Stimulated activated CD8-positive, alpha-beta memory T cell treated with anti-CD3 and anti-CD28 coated beads, Interleukin-12 subunit alpha, Interleukin-12 subunit beta, amount 100 ng/mL, for 24 hours (primary cell): ENCODE data around the gene SMAD5.

Experiments used
- DNase-seq: peaks from one replicate; pipeline ENCODE4 v3.0.0-alpha.2; 2020; ENCODE audit errors: extremely low read depth

Gene SMAD5

DNA sequence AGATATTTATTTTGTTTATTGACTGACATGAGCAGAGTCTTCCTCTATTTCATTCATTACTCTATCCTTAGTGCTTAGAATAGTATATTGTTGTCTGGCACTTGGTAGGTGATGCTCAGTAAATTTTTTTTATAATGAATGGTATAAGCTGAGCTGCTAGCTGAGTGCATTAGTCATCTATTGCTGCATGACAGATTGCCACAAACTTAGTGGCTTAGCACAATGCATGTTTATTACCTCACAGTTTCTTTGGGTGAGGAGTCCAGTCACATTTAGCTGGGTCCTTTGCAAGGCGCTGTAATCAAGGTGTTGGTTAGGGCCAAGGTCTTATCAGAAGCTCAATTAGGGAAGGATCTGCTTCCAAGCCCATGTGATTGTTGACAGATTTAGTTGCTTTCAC, 23.1 kb downstream of the SMAD5 start:
- no peak for DNase-seq

DNA sequence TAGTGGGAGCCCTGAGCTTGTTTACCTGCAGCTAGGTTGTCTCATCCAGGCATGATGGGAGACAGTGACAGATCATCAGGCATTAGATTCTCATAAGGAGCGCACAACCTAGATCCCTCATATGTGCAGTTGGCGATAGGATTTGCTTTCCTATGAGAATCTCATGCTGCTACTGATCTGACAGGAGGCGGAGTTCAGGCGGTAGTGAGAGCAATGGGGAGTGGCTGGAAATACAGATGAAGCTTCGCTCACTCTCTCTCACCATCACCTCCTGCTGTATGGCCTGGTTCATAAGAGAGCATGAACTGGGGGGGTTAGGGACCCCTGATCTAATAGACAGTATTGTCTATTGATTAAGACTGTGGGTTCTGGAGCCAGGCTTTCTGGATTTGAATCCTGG, 24.9 kb downstream of the SMAD5 start:
- no peak for DNase-seq

DNA sequence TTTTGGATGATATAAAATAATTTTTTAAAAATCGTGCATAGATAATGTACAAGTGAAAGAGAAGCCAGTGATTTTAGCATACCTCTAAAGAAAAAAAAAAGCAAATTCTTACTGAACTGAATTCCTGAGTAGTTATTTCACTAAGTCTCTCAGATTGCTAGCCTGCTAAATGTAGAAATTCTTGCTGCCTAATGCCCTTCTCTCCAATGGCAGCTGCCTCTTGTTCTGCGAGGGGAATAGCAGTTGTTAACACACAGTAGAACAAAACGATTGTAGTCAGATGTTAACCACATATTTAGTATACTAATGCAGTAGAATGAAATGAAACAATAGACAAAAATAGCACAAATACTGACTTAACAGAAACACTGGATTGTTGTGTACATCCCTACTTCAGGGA, 26.8 kb downstream of the SMAD5 start:
- DNase-seq, result no peak

DNA sequence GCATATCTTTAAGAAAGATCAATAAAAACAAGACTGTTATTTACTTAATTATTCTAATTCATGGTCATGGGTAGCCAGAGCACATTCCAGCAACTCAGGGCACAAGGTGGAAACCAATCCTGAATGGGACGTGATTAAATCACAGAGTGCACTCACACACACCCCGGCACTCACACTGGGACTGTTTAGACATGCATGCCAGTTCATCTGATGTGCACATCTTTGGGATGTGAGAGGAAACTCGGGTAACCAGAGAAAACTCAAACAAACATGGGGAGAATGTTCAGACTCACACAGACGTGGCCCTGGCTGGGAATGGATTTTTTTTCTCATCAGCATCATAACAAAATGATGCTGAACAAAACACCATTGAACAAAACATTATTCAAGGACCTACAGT, 29.4 kb downstream of the SMAD5 start:
- DNase-seq, result no peak

DNA sequence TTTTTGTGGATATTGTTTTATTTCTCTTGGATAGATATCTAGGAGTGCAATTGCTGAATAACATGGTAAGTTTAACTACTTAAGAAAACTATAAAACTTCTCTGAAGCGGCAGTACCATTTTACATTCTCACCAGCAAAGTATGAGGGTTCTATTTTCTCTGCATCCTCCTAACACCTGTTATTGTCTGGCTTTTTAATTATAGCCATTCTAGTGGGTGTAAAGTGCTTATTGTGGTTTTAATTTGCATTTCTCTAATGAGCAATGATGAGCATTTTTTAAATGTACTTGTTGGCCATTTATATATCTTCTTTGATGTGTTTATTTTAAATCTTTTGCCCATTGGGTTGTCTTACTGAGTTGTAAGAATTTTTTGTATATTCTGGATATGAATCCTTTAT, 31.6 kb downstream of the SMAD5 start:
- no peak for DNase-seq

DNA sequence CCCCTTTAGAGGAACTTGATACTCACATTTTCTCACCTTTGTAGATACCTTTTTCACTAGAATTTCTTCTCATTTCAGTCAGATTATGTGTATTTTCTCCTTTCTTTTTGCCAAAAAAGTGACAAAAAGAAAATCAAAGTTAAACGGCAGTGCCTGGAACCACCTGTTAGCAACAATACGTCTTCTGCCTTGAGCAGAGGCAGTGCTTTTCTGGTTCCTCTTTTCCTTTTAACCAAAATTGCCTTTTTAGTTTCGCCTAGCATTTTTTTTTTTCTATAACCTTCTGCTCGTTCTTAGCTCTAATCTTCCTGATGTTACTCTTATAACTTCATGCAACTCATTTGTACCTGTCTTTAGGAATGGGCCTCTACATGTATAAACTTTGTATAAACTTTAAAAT, 34.3 kb downstream of the SMAD5 start:
- DNase-seq, result no peak

DNA sequence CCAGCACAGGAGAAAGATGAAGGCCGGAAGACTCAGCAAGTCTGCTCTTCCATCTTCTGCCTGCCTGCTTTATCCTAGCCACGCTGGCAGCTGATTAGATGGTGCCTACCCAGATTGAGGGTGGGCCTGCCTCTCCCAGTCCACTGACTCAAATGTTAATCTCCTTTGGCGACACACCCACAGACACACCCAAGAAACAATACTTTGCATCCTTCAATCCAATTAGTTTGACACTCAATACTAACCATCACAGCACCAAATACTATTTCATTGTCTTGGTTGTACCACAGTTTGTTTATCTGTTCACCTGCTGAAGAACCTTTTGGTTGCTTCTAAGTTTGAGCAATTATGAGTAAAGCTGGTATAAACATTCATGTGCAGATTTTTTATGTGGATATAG, 36.6 kb downstream of the SMAD5 start:
- DNase-seq, result no peak

DNA sequence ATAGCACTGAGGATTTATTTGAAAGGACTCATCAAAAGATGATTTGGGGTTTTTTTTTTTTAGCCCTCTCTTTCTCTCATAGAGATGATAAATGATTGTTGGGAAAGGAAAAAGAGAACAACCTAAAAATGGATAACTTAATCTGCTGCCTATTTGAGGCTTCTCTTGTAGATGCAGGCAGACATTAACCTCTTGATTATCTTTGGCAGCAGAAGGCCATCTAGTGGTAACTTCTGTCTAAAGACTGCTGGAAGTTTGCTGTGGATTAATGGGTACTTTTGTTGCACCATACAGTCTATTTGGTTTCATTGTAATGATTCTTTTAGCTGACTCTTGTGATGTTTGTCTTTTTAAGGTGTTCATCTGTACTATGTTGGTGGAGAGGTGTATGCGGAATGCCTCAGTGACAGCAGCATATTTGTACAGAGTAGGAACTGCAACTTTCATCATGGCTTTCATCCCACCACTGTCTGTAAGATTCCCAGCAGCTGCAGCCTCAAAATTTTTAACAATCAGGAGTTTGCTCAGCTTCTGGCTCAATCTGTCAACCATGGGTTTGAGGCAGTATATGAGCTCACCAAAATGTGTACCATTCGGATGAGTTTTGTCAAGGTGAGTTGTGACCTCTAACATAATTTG, 41.5 kb downstream of the SMAD5 start:
- DNase-seq, result no peak

DNA sequence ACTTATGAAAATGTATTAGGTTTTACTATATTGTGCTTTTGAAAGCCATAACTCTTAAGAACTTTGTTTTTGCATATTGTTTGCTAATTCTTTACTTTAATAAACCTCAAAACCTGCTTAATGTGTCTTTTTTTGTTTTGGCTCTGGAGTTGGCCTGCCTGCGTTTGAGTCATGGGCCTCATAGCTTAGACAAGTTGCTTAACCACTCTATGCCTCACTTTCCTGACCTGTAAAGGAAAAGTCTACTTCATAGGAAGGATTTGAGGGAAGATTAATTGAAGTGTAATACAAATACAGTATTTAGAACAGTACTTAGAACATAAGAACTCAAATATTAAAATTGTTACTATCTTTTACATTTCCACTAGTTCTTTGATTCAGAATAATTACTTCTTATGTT, 50.0 kb downstream of the SMAD5 start:
- DNase-seq, result no peak

DNA sequence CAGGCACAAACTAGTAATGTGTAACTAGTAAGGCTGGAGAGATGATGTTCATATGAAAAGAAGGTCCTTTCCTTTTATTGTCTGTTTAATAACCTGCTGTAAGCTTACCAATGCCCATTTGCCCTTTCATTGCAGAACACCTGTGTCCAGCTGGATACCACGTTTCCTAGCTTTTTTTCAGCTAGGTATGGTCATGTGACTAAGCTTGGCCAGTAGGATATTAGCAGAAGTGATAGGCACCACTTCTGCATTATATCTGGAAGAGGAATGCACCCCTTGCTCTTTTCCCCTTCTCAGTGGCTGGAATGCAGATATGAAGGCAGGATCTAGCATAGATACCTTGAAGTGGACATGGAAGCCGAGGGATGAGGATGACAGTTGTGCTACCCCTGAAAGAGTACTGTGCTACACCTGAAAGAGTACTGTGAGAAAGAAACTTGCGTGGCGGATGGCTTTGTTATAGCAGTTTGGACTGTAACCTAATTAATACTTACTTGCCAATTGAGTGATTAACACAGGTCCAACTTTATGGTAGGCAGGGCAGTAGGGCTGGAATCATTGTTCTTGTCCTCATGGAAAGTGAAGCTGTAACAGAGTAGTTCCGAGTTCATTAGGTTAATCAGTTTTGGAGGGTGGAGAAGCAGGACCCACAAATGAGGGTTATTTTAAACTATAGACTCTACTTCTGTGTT, 53.5 kb downstream of the SMAD5 start:
- DNase-seq, result no peak

DNA sequence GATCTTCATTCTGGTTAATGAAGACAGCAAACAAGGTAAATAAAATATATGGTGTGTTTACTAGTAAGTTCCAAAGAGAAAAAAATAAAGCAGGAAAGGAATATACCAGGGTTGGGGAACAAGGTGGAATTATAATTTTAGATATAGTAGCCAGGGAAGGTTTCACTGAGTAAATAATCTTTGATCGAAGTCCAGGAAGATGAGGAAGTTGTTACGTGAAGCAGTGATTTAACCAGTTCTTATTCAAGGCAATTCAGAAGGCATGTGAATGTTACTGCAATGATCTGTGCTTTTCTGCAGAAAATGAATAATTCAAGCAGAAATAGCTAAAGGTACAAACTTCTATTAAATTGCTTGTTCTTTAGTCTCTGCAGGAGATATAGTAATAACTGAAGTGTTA, 54.2 kb downstream of the SMAD5 start:
- no peak for DNase-seq

DNA sequence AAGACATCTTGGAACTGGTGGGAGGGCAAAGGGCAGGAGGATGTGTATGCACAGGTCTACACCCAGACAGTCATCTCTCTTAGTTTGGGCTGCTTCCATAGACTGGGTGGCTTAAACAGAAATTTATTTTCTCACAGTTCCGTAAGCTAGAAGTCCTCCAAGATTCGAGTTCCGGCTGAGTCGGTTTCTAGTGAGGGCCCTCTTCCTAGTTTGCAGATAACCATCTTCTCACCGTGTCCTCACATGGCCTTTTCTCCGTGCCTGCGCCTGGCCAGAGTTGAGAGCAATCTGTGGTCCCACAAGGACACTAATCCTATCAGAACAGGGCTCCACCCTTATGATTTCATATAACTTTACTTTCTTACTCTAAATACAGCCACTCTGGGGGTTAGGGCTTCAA, 56.2 kb downstream of the SMAD5 start:
- DNase-seq, result no peak

DNA sequence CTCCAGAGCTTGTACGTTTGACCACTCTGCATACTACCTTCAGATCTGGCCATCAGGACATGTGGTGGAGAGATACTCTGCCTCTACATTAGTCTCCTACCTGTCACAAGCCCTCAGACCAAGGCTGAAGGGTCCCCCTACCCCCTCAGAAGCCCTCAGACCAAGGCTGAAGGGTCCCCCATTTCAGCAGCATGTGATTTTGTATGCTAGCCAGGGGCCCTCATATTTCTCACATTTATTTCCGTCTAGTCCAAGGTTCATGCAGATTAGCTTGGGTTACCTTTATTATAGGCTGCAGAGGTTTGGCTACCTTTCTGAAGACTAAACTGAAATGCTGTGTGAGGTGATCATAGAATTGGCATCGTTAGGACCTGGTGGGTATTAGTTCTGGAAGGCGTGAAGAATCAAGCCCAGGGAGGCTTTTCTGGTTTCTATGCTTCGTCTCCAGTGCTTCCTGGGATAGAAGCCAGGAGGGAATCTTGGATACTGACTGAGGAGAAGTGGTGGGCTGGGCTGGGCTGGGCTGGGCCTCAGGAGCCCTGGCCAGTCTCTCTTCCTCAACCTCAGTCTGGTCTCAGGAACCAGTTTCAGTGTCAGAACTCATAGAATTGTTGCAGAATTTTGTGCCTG, 57.6 kb downstream of the SMAD5 start:
- DNase-seq, result no peak

DNA sequence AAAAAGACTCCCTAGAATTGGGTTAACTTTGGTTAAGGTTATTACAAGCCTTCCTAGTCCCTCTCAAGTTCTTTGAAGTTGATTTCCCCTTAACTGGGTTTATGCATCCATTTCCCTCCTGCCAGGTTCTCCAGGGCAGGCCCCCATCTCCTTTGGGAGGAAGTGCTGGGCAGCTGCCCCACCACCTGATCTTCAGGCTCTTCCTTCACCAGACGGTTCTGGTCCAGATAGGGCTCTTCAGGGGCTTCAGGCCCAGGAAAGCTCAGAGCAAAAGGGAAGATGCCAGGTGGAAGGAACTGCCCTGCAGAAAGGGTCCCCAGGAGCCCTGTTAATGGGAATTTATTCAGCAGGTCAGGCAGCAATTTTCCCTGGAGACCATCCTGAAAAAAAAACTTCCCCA, 58.3 kb downstream of the SMAD5 start:
- DNase-seq, result no peak

DNA sequence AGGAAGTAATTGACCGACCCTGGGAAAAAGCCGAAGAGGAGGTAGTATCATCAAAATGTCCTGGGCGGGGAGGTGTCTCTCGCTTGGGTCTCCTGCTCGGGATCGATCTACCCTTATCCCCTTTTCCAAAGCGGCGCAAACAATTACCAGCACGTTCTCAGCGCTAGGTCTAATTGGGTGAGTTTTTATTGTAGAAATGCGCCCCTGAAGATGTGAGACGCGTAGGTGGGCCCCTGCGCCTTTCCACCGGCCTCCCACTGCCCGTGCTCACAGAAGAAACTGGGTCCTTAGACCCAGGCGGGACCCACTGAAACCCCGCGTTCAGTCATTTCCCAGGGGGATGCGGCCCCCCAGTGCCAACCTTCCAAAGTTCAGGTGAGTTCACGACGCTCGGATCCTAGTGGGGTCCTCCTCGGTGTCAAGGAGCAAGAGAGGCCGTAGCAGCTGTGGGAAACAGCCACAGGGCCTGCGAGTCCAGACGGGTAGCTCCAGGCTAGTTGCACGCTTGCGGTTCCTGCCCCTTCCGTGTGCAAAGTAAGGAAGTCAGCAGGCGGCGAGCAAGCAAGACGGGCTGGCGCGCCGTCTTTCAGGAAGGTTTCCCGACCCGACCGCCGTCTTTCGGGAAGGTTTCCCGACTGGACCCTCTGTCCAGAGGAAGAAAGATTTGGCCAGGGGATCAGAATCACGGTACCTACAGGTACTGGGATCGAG, 58.8 kb downstream of the SMAD5 start:
- DNase-seq, result no peak

DNA sequence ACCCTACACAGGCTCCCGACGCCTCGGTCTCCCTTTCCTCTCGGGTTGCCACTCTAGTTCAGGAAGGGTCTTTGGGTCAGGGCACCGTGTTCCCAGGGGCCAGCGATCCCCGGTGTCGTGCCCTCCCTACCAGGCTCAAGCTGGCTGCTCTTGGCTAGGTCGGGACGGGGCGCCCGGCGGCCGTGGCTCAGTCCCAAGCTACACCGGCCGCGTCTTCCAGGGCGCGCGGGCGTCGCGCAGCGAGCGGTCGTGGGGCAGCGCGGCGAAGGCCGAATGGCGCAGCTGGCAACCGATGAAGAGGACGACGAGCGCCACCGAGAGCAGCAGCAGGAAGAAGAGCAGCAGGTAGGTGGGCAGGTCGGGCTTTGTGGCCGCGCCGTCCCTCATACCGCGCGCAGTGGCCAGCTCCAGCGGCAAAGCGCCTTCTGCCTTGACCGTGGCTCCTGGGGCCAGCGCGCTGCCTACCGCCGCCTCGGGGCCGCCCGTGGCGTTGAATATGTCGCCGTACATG, 59.4 kb downstream of the SMAD5 start:
- DNase-seq, result no peak

DNA sequence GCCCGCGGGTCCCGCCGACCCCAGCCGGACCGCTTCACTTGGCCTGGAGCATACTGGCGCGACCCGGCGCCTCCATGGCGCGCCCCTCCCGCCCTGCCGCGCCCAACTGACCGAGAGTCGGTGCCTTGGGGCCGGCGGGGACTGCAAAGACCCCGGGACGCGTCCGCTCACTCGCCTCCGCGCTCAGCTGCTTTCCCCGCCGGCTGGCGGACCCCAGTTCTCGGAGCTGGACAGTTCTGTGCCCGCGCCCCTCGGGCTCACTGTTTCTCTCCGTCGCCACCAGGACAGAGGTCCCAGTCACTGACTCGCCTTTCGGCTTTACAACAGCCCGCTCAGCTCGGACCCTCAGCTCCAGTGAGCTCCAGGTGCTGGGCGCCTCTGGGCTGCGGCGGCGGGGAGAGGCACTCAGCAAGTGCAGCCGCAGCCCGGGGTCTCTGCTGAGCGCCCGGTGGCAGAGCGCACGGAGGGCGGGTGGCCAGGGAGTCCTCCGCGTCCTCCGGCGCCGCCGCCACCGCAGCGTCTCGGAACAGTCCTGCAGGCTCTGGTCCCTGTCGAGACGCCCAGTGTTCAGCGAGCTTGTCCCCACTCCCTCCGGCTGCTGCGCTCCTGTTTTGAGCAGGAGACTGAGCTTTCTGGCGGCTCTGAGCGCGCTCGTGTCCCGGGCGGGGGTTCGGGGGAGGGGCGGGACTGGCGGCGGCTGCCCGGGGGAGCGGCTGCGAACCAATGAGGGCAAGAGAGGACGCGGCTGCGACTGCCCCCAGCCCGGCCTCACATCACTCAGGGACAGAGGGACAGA, 60.1 kb downstream of the SMAD5 start, which contains the start of gene SMIM32:
Gene SMIM32 (minus strand): TSS at position 637 of the 796 bp plus-strand sequence. CDS start 638 bp downstream, outside the sequence.
- DNase-seq, result no peak

DNA sequence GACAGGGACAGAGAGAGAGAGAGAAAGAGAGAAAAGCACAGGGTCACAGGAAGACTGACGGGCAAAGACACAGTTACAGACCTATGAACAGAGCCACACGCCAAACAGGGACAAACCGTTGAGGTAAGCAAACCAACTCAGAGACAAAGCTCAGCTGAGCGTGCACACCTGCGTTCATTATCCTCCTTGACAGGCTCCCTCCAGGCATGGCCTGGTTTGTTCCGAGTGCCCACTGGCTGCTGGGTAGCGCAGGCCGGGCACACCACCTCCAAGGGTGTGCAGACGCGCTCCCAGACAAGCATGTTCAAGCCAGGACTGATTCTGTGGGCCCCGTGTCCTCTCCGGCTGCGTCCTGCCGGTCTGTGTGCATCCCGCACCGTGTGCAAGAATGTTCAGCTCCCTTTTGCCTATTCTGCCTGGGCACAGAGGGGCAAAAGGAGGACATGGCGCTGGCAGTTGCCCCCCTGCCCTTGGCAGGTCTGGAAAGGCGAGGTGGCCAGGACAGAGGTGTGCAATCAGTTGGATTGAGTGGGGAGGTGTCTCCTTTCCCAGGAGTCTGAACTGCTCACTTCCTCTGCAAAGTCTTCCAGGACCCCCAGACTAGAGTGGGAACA, 60.8 kb downstream of the SMAD5 start:
- DNase-seq, result no peak

DNA sequence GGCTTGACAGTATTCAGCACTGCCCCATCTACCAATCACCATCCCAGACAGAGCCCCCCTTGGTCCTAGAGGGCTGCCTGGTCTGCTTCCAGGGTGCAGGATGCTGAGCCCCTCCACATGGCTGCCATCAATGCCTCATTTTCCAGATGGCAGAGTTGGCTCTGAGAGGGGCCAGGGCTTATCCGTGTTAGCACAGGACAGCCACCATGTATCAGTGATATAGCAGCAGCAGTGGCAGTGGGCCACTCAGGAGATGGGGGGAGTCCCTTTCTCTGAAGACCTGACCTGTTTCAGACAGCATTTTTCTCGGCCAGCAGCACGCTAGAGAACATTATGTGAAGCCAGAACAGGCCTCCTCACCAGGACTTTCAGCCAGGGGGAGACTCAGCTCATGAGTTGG, 61.9 kb downstream of the SMAD5 start:
- DNase-seq, result no peak

DNA sequence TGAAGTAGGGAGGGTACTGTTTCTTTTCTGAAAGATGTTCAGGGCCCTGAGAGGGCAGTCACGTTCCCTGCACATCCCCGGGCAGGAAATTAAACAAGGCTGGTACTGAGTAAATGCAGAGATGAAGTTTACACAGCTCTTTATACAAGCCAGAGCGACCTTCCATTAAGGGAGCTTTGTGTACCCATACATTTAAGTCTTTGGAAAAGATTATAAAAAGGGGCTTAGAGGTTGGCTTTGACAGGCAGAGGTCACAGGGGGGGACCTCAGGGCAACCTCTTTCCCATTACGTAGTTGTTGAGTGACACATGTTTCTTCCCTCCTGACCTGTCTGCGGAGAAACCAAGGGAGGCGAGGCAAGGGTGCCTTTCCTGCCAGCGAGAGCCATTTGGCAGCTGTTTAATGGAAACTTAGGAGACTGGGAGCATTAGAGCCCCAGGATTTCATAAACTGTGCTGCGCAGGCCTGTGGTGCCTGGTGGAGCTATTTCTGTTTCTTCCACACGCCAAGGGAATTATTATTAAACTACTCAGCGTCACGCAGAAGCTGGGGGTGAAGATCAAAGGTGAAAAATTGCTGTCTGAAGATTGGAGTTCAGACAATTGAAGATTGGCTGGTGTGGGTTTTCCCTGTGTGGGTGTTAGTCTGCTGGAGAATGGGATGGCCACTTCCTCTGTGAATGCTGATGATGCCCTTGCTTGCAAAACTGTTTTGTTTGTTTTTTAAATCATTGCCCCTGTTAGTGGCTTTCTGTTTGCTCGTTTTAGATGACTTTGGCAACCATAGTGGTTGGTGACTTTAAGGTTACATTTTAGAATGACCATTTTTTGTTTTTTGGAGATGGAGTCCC, 63.6 kb downstream of the SMAD5 start:
- DNase-seq, result no peak
